NCI-H2196 treated with DMSO at 0.1 percent for 48 hours (cell line): ENCODE results near the gene CNKSR1.
"Not testable (repeated sequence)": the region's sequence is repeated elsewhere in the genome, so short reads cannot be mapped to it uniquely, and the experiment has no call there.

Experiments
- DNase-seq: peaks from one replicate; lab custom pipeline; 2025; ENCODE audit not compliant: unreplicated experiment; lab: John Stamatoyannopoulos, UW

CNKSR1 gene

DNA sequence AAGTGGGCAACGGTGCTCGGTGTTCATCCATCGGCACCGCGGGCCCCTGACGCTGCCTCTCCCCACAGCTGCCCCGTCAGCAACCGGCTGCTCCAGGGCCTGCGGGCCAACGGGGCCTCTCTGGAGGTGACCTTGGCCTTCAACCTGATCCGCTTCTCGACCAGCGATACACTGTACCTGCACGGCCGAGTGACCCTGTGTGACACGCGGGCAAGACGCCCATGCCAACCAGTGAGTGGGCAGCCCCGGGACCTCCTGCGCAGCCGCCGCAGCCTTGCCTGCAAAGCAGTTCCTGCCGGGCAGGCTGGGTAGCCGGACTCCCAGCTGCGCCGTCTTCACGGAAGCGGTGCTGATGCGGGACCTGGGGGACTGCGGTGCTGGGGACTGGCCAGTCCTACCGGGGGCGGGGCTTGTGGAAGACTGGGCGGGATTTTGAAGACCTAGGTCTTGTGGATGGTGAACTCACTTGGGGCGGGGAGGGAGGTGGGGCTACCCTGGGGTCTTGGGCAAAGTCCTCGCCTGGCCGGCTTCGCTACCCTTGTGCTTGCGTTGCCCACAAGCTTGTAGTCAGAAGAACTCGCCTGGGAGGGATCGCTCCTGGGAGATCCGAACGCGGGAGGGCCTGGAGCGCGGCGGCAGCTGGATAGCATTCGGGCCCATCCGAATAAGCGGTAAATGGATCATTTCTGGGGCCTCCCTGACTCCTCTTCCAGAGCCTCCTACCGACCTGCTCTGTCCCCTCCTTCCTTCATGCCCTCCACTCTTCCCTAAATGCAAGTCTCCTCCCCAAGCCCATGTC is 47.9 kb downstream of the CNKSR1 start:
- DNase-seq: no peak

DNA sequence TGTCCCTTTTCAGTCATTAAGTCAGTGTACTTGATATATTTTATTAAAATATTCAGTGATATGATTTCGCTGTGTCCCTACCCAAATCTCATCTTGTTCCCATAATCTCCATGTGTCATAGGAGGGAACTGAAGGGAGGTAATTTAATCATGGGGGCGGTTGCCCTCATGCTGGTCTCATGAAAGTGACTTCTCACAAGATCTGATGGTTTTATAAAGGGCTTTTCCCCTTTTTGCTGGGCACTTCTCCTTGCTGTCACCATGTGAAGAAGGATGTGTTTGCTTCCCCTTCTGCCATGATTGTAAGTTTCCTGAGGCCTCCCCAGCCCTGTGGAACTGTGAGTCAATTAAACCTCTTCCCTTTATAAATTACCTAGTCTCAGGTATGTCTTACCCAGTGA is 53.4 kb downstream of the CNKSR1 start:
- DNase-seq: not testable (repeated sequence)

DNA sequence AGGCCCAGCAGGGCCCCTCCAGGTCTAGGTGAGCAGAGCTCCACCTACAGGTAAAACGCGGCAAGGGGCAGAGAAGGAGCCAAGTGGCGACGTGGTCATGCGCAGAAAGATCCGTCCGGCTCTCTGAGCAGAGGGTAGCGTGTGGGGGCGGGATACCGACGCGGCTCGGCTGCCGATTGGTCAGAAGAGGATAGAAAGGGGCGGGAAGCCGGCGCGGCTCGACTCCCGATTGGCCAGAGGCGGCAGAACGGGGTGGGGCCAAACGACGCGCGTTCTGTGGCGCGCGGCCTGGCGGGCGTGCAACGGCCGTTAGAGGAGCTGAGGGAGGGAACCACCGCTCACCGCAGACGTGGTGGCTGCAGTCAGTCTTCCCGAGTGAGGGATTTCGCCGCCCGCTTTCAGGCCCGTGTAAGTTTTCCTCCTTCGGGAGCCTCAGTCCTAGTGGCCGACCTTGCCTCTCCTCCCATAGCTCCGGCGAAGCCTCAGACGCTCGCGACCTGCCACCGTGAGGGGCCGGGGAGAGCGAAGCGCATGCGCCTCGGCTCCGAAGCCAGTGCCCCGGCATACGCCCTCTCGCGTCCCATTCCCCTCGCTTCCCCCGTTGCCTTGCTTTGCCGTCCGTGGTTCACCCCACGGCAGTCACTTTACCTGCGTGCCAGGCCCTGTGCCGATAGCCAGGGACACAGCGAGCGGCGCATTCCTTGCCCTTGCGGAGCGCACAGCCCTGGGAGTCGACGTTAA is 56.8 kb downstream of the CNKSR1 start, which contains the start of gene CEP85:
TSS of gene CEP85 (plus strand) at position 298 of the 741 bp plus-strand sequence. CDS start 5,584 bp downstream, outside the sequence.
- DNase-seq: peak; percentile 98

DNA sequence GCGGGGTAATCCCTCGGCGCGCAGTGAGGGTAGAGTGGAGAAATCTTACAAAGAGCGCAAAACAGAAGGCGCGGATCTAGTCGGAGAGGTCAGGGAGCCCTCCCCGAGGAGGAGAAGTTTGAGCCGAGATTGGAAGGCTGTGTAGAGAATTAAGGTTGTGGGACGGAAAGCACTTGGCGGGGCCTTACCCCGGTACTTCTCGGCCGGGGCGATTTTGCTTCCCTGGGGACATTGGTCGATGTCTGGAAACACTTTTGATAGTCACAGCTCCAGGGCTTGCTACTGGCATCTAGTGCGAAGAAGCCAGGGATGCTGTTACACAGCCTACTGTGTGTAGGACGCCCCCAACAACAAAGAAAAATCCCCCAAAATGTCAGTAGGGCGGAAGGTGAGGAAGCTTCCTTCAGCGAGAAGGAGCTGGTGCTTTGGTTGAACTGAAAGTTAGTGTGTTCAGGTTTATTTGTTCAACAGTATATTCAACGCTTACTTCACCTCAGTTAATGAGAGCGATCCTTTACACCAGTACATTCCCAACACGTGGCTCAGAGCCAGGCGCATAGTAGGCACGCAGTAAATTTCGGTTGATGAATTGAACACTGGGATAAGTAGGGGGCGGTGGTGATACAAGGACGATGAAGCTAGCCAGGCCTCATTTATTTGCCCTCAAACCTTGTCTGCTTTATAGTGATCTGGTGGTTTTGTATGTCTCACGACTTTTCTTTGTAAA is 57.5 kb downstream of the CNKSR1 start:
- no peak for DNase-seq

DNA sequence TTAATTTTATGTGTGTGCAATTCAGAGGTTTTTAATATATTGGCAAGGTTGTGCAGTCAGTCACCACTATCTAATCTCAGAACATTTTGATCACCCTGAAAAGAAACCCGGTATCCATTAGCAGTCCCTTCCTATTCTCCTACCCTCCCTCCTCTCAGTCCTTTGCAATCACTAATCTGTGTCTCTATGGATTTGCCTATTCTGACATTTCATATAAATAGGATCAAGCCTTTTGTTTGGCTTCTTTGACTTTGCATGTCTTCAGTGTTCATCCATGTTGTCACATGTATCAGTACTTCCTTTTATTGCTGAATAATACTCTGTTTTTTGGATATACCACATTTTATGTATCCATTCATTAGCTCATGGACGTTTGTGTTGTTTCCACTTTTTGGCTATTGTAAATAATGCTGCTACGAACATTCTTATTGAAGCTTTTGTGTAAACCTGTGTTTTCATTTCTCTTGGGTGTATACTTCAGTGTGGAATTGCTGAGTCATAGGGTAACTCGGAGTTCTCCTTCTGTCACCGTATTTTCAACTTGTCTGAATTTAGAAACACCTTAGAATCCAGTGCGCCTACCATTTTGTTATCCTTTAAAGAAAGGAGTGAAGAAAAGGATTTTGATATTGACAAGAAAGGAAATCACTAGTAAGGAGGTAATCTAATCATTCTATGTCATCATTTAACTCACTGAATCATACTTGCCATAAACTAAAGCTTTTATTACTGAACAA is 60.1 kb downstream of the CNKSR1 start:
- no peak for DNase-seq
